Measurements from ENCODE around the gene LRRC4C. TPM values are rescaled to one million over a fixed set of nuclear protein-coding genes. Genes with fewer than 3 reads are reported as not detected.

Gene LRRC4C
- total RNA-seq, 1 experiment from 2014 or later = 0.72 TPM

DNA sequence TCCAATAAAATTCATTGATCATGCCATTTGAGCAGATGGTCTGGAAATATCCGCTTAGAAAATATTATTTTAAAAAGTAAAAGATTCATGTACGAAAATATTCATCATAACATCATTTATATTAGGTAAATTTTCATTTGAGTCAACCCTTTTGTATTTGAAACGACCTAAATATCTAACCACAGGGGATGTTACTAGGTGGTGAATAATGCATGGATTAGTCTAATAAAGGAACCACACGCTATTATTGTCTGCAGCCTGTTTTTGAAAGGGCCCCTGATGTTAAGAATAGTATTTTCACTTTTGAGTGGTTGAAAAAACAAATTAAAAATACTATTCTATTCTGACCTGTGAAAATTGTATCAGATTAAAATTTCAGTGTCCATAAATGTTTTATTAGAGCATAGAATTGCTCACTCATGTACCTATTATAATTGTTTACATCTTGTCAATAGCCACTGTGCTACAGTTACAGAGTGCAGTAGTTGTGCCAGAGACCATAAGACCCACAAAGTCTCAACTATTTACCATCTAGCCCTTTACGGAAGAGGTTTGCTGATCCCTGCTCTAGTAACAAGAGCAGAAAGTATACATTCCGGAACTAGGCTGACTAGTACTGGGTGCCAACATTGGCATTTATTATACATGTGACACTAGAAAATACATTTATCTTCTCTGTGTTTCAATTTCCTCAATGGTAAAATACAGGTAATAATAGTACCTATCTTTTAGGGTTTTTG lies 176.1 kb downstream of the LRRC4C start:
- no peak overlapping the region for H3K4me3 Mint-ChIP-seq
- DNase-seq (ENCODE audit: low spot score) = no peak
- peaks cover 7% of the 10 kb centered on the region; the same call in 1 of the 2 replicates for H3K4me1 Mint-ChIP-seq
- TF ChIP-seq FOXK1 (CRISPR knock-in tag; IDR thresholded peaks at IDR 0.05) = no peak
- no peak for TF ChIP-seq GABPB1 (CRISPR knock-in tag; IDR thresholded peaks at IDR 0.05)
- TF ChIP-seq, protein P1, sequence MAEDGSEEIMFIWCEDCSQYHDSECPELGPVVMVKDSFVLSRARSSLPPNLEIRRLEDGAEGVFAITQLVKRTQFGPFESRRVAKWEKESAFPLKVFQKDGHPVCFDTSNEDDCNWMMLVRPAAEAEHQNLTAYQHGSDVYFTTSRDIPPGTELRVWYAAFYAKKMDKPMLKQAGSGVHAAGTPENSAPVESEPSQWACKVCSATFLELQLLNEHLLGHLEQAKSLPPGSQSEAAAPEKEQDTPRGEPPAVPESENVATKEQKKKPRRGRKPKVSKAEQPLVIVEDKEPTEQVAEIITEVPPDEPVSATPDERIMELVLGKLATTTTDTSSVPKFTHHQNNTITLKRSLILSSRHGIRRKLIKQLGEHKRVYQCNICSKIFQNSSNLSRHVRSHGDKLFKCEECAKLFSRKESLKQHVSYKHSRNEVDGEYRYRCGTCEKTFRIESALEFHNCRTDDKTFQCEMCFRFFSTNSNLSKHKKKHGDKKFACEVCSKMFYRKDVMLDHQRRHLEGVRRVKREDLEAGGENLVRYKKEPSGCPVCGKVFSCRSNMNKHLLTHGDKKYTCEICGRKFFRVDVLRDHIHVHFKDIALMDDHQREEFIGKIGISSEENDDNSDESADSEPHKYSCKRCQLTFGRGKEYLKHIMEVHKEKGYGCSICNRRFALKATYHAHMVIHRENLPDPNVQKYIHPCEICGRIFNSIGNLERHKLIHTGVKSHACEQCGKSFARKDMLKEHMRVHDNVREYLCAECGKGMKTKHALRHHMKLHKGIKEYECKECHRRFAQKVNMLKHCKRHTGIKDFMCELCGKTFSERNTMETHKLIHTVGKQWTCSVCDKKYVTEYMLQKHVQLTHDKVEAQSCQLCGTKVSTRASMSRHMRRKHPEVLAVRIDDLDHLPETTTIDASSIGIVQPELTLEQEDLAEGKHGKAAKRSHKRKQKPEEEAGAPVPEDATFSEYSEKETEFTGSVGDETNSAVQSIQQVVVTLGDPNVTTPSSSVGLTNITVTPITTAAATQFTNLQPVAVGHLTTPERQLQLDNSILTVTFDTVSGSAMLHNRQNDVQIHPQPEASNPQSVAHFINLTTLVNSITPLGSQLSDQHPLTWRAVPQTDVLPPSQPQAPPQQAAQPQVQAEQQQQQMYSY (CRISPR knock-in tag; IDR thresholded peaks at IDR 0.05) = no peak
- no peak for TF ChIP-seq SMAD3 (CRISPR knock-in tag; IDR thresholded peaks at IDR 0.05; ENCODE audit: borderline replicate concordance)
- no peak for TF ChIP-seq ZNF263 (CRISPR knock-in tag; IDR thresholded peaks at IDR 0.05; ENCODE audit: low read depth)
- no peaks in the 10 kb centered on the region for H3K9me3 Mint-ChIP-seq
- ATAC-seq = no peak
- CTCF ChIA-PET = no interaction called here
- no peaks in the 10 kb centered on the region for H3K36me3 Mint-ChIP-seq
- POLR2A ChIA-PET = no interaction called here
- H3K27me3 Mint-ChIP-seq (ENCODE audit: low read depth) = no peaks in the 10 kb centered on the region
- H3K27ac Mint-ChIP-seq = no peak overlapping the region

DNA sequence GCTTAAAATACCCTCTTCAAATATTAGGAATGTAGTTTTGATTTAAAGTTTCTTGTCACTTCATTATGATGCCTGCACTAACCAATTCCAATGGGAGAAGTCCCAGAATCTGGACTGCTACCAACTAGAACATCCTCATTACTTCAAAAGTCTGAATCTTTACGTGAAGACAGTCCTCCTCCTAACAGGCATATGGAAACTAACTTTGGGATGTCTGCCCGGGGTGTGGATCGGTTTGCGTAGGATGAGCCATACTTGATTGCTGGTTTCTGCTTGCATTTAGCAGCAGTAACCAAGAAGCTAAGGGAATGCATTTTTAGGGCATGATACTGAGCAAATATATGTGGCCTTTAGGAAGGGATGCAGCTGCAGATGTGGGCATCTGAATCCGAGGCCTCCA lies 177.1 kb downstream of the LRRC4C start:
- Mint-ChIP-seq H3K9me3 (no peaks in the 10 kb centered on the region), H3K27ac (no peak overlapping the region), H3K4me1 (peaks cover 7% of the 10 kb centered on the region; the same call in 1 of the 2 replicates), H3K4me3 (no peak overlapping the region), H3K36me3 (no peaks in the 10 kb centered on the region), H3K27me3 (ENCODE audit: low read depth) (no peaks in the 10 kb centered on the region)
- DNase-seq (ENCODE audit: low spot score) (no peak), ATAC-seq (no peak)
- TF ChIP-seq, protein P2, sequence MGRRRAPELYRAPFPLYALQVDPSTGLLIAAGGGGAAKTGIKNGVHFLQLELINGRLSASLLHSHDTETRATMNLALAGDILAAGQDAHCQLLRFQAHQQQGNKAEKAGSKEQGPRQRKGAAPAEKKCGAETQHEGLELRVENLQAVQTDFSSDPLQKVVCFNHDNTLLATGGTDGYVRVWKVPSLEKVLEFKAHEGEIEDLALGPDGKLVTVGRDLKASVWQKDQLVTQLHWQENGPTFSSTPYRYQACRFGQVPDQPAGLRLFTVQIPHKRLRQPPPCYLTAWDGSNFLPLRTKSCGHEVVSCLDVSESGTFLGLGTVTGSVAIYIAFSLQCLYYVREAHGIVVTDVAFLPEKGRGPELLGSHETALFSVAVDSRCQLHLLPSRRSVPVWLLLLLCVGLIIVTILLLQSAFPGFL (CRISPR knock-in tag; IDR thresholded peaks at IDR 0.05; ENCODE audit: borderline replicate concordance) = no peak
- TF ChIP-seq, protein P3, sequence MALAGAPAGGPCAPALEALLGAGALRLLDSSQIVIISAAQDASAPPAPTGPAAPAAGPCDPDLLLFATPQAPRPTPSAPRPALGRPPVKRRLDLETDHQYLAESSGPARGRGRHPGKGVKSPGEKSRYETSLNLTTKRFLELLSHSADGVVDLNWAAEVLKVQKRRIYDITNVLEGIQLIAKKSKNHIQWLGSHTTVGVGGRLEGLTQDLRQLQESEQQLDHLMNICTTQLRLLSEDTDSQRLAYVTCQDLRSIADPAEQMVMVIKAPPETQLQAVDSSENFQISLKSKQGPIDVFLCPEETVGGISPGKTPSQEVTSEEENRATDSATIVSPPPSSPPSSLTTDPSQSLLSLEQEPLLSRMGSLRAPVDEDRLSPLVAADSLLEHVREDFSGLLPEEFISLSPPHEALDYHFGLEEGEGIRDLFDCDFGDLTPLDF (CRISPR knock-in tag; IDR thresholded peaks at IDR 0.05) = no peak
- TF ChIP-seq NR3C1 (CRISPR knock-in tag; conservative IDR thresholded peaks at IDR 0.05; ENCODE audit: low read depth) (no peak), ZNF138 (CRISPR knock-in tag; conservative IDR thresholded peaks at IDR 0.05) (no peak)
- TF ChIP-seq, protein P4, sequence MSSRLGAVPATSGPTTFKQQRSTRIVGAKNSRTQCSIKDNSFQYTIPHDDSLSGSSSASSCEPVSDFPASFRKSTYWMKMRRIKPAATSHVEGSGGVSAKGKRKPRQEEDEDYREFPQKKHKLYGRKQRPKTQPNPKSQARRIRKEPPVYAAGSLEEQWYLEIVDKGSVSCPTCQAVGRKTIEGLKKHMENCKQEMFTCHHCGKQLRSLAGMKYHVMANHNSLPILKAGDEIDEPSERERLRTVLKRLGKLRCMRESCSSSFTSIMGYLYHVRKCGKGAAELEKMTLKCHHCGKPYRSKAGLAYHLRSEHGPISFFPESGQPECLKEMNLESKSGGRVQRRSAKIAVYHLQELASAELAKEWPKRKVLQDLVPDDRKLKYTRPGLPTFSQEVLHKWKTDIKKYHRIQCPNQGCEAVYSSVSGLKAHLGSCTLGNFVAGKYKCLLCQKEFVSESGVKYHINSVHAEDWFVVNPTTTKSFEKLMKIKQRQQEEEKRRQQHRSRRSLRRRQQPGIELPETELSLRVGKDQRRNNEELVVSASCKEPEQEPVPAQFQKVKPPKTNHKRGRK (CRISPR knock-in tag; IDR thresholded peaks at IDR 0.05; ENCODE audit: borderline replicate concordance) = no peak
- CTCF ChIA-PET = no interaction called here
- POLR2A ChIA-PET = no interaction called here

DNA sequence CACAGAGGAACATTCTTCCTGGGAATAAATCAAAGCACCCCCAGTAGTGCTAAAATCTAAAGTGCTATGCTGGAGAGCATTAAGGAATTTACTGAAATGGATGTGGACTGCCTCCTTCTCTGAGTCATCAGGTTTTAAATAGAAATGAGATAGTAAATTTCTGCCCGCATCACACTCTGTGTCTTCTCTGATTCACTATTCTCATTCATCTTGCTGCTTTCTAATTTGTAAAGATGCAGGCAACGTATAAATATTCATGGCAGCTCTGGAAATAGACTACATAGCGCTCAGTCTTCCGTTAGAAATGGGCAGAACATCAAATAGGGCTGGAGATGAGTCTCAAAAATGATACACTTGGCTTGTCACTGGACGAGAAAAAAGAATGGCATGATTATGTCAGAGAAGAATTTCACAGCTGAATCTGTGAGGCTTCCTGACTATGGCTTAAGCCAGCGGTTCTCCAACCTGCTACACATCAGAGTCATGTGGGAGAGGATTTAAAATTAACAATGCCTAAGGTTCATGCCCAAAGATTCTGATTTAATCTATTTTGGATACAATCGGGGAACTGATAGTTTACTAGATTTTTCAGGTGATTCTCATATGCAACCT lies 178.2 kb downstream of the LRRC4C start:
- H3K4me1 Mint-ChIP-seq = peaks cover 7% of the 10 kb centered on the region; the same call in 1 of the 2 replicates
- H3K36me3 Mint-ChIP-seq = no peaks in the 10 kb centered on the region
- no peak overlapping the region for H3K27ac Mint-ChIP-seq
- DNase-seq (ENCODE audit: low spot score) (no peak), ATAC-seq (no peak)
- TF ChIP-seq, protein P5, sequence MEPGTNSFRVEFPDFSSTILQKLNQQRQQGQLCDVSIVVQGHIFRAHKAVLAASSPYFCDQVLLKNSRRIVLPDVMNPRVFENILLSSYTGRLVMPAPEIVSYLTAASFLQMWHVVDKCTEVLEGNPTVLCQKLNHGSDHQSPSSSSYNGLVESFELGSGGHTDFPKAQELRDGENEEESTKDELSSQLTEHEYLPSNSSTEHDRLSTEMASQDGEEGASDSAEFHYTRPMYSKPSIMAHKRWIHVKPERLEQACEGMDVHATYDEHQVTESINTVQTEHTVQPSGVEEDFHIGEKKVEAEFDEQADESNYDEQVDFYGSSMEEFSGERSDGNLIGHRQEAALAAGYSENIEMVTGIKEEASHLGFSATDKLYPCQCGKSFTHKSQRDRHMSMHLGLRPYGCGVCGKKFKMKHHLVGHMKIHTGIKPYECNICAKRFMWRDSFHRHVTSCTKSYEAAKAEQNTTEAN (CRISPR knock-in tag; IDR thresholded peaks at IDR 0.05) = no peak
- TF ChIP-seq TCF7 (CRISPR knock-in tag; IDR thresholded peaks at IDR 0.05; ENCODE audit: low read depth) = no peak
- no peak for TF ChIP-seq SMAD4 (CRISPR knock-in tag; IDR thresholded peaks at IDR 0.05)
- no peak for TF ChIP-seq ZNF263 (CRISPR knock-in tag; IDR thresholded peaks at IDR 0.05; ENCODE audit: low read depth)
- TF ChIP-seq, protein P6, sequence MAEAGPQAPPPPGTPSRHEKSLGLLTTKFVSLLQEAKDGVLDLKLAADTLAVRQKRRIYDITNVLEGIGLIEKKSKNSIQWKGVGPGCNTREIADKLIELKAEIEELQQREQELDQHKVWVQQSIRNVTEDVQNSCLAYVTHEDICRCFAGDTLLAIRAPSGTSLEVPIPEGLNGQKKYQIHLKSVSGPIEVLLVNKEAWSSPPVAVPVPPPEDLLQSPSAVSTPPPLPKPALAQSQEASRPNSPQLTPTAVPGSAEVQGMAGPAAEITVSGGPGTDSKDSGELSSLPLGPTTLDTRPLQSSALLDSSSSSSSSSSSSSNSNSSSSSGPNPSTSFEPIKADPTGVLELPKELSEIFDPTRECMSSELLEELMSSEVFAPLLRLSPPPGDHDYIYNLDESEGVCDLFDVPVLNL (CRISPR knock-in tag; IDR thresholded peaks at IDR 0.05; ENCODE audit: borderline replicate concordance, low read depth) = no peak
- ChIA-PET POLR2A (no interaction called here), CTCF (no interaction called here)
- no peaks in the 10 kb centered on the region for H3K27me3 Mint-ChIP-seq (ENCODE audit: low read depth)
- H3K9me3 Mint-ChIP-seq = no peaks in the 10 kb centered on the region
- H3K4me3 Mint-ChIP-seq = no peak overlapping the region
